Esophagus squamous epithelium (tissue), 5 donors: ENCODE measurements around the gene PNMA6E. TPM values are rescaled to one million over a fixed set of nuclear protein-coding genes. Genes with fewer than 3 reads are reported as not detected.

Source experiments
- DNase-seq: peaks from one replicate; lab custom pipeline; 2025; lab: John Stamatoyannopoulos, UW
- H3K27ac ChIP-seq, 4 donors: fragments of 200-600 bp; sonication (generic); one replicate each; pipeline ENCODE4 v1.5.1; 2016 to 2019; ENCODE audit warnings: mild to moderate bottlenecking in 1 of 4
- H3K27me3 ChIP-seq, 4 donors: fragments of 200-600 bp; sonication (generic); 1 replicate in 3 of 4; 2 replicates in 1 of 4; pipeline versions ENCODE4 v1.5.1 to v1.6.0; 2017 to 2021; ENCODE audit warnings: antibody characterized with exemption in 1 of 4
- H3K36me3 ChIP-seq, 3 donors: fragments of 200-600 bp; sonication (generic); one replicate each; pipeline ENCODE4 v1.5.1; 2016 to 2019
- H3K4me1 ChIP-seq, 3 donors: fragments of 200-600 bp; sonication (generic); one replicate each; pipeline ENCODE4 v1.5.1; 2017 to 2019
- H3K4me3 ChIP-seq, 4 donors: fragments of 200-600 bp; sonication (generic); 1 replicate in 3 of 4; 2 replicates in 1 of 4; pipeline ENCODE4 v1.5.1; 2016 to 2019; ENCODE audit warnings: mild to moderate bottlenecking in 2 of 4, moderate library complexity in 1 of 4
- H3K9me3 ChIP-seq, 3 donors: fragments of 200-600 bp; sonication (generic); one replicate each; pipeline ENCODE4 v1.5.1; 2016 to 2019
- POLR2A ChIP-seq, 4 donors: fragments of 450-650 bp; IDR thresholded peaks; one replicate each; pipeline ENCODE4 v1.6.1; 2017; ENCODE audit warnings: antibody characterized with exemption in 4 of 4, mild to moderate bottlenecking in 4 of 4, moderate library complexity in 3 of 4
- WGBS, 2 donors: methylation state at CpG; one replicate each; pipeline ENCODE4 v1.1.5; 2018; 5-methylcytosine and 5-hydroxymethylcytosine counted together
- intact Hi-C: fragments of 100-400 bp; cut with DNase I; formaldehyde crosslinking; loops from one replicate; pipeline ENCODE4 v1.15.0; 2022
- total RNA-seq, 4 donors: library from RNA; depleted of rRNA; stranded (reverse); fragments of >200 nt; gene quantifications; one replicate each; pipeline ENCODE4 v1.1.0, GENCODE V29; 2016
- TF ChIP-seq, protein P1 (sequence below), 6 experiments: fragments of 450-650 bp in 4 of 6; fragments of 200-600 bp in 2 of 6; sonication (generic) in 2 of 6; IDR thresholded peaks; one replicate each; pipeline ENCODE4 v1.5.1; 2016 to 2019; ENCODE audit warnings: antibody characterized with exemption in 6 of 6, mild to moderate bottlenecking in 4 of 6, moderate library complexity in 4 of 6
- donor health status: DM: yes; HTN: yes; CAD: no.

PNMA6E gene
- total RNA-seq, 4 donors from 2014 or later = not detected

DNA sequence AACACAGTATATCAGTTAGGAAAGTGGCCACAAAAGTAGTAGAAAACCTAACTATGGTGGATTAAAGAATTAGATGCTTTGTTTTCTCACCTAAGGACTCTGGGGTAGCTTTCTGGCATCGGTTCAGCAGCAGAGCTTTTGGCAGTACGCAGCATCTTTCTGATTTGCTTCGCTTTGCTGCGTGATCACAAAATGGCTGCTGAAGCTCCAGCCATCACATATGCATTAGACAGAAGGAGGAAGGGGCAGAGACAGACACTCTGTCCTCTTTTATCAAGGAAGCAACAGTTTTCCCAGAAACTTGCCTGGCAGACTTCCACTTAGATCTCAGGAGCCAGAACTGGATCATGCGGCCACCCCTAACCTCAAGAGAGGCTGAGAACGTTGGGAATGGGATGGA, 29.6 kb upstream of the PNMA6E start:
- Histone ChIP-seq H3K27ac (no peak overlapping the region), H3K9me3 (peaks cover 0 to 10% (median 0%) of the 10 kb centered on the region in 3 donors), H3K4me3 (no peak overlapping the region), H3K36me3 (no peaks in the 10 kb centered on the region), H3K4me1 (no peaks in the 10 kb centered on the region), H3K27me3 (peaks cover 0 to 8% (median 0%) of the 10 kb centered on the region in 4 donors)
- no peak for DNase-seq
- intact Hi-C loops = no loop called here
- WGBS, 2 donors = 80 to 81% methylated on average over 5 to 6 of the region's 6 CpGs
- TF ChIP-seq, protein P1, sequence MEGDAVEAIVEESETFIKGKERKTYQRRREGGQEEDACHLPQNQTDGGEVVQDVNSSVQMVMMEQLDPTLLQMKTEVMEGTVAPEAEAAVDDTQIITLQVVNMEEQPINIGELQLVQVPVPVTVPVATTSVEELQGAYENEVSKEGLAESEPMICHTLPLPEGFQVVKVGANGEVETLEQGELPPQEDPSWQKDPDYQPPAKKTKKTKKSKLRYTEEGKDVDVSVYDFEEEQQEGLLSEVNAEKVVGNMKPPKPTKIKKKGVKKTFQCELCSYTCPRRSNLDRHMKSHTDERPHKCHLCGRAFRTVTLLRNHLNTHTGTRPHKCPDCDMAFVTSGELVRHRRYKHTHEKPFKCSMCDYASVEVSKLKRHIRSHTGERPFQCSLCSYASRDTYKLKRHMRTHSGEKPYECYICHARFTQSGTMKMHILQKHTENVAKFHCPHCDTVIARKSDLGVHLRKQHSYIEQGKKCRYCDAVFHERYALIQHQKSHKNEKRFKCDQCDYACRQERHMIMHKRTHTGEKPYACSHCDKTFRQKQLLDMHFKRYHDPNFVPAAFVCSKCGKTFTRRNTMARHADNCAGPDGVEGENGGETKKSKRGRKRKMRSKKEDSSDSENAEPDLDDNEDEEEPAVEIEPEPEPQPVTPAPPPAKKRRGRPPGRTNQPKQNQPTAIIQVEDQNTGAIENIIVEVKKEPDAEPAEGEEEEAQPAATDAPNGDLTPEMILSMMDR (IDR thresholded peaks at IDR 0.05) = no peak
- TF ChIP-seq POLR2A (IDR thresholded peaks at IDR 0.05) = no peak

DNA sequence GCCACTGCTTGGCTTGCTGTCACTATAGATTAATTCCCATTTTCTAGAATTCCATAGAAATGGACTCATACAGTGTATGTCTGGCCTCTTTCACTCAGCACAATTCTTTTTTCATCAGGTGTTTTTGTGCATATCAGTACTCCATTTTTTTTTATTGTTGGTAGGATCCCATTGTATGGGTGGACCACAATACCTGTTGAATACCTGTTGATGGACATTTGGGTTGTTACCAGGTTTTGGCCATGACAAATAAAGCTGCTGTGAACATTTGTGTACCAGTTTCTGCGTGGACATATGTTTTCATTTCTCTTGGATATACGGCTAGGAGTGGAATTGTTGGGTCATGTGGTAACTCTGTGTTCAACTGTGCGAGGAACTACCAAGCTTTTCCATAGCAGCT, 25.1 kb upstream of the PNMA6E start:
- intact Hi-C loops = no loop called here
- no peak for DNase-seq
- TF ChIP-seq, protein P1 (IDR thresholded peaks at IDR 0.05) = no peak
- TF ChIP-seq POLR2A (IDR thresholded peaks at IDR 0.05) = no peak
- no peaks in the 10 kb centered on the region for H3K36me3 ChIP-seq
- peaks cover 0 to 7% (median 0%) of the 10 kb centered on the region in 3 donors for H3K9me3 ChIP-seq
- H3K27me3 ChIP-seq = peaks cover 0 to 4% (median 0%) of the 10 kb centered on the region in 4 donors
- no peak overlapping the region for H3K4me3 ChIP-seq
- WGBS, 2 donors = 79 to 93% methylated on average over 3 of the region's 3 CpGs
- no peaks in the 10 kb centered on the region for H3K4me1 ChIP-seq
- no peak overlapping the region for H3K27ac ChIP-seq

DNA sequence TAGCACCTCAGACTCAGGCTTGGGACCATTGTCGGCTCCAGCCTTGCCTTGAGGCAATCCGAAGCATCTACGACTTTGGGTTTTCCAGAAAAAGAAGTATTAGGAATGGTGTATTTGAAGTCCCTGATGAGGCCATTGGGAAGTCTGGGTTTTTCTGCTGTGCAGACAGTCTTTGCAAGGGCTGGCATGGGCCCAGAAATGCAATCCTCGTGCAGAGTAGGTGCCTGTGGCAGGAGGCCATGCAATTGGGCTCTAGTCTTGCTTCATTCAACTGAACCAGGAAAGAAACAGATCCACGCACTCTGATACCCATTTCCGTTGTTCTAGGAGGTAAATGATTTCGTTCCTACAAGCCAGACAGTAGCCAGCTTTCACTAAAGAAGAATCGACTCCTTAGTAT, 22.5 kb upstream of the PNMA6E start:
- 69 to 75% methylated on average over 5 to 8 of the region's 8 CpGs for WGBS, 2 donors
- peaks cover 0 to 12% (median 0%) of the 10 kb centered on the region in 4 donors for H3K27me3 ChIP-seq
- intact Hi-C loops = no loop called here
- no peaks in the 10 kb centered on the region for H3K4me1 ChIP-seq
- no peak for DNase-seq
- no peaks in the 10 kb centered on the region for H3K36me3 ChIP-seq
- TF ChIP-seq, protein P1 (IDR thresholded peaks at IDR 0.05) = no peak
- no peak for TF ChIP-seq POLR2A (IDR thresholded peaks at IDR 0.05)
- H3K4me3 ChIP-seq = no peak overlapping the region
- no peak overlapping the region for H3K27ac ChIP-seq
- H3K9me3 ChIP-seq = no peaks in the 10 kb centered on the region

DNA sequence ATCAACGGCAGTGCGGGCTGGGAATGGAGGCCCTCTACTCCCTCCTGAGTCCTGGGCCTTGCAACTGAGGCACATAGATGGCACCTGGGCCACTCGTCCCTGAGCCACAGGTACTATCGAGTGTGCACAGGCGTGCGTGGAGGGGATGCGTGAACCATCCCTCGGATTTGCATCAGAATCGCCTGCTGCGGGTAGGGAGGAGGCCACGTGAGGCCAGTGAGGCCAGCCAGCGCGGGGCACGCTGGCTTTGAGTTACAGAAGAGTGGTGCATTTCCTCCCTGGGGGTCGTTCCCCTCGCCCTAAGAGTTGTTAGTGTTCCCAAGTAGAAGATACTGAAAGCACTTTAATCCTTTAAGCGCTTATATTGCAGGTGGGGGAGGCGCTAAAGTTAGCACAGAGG, 20.7 kb upstream of the PNMA6E start:
- Histone ChIP-seq H3K9me3 (no peaks in the 10 kb centered on the region), H3K27me3 (peaks cover 0 to 21% (median 0%) of the 10 kb centered on the region in 4 donors), H3K27ac (no peak overlapping the region), H3K36me3 (no peaks in the 10 kb centered on the region), H3K4me1 (no peaks in the 10 kb centered on the region), H3K4me3 (no peak overlapping the region)
- TF ChIP-seq POLR2A (IDR thresholded peaks at IDR 0.05) = no peak
- TF ChIP-seq, protein P1 (IDR thresholded peaks at IDR 0.05) = no peak
- no peak for DNase-seq
- intact Hi-C loops = no loop called here
- WGBS, 2 donors = 87 to 89% methylated on average over 9 to 12 of the region's 18 CpGs

DNA sequence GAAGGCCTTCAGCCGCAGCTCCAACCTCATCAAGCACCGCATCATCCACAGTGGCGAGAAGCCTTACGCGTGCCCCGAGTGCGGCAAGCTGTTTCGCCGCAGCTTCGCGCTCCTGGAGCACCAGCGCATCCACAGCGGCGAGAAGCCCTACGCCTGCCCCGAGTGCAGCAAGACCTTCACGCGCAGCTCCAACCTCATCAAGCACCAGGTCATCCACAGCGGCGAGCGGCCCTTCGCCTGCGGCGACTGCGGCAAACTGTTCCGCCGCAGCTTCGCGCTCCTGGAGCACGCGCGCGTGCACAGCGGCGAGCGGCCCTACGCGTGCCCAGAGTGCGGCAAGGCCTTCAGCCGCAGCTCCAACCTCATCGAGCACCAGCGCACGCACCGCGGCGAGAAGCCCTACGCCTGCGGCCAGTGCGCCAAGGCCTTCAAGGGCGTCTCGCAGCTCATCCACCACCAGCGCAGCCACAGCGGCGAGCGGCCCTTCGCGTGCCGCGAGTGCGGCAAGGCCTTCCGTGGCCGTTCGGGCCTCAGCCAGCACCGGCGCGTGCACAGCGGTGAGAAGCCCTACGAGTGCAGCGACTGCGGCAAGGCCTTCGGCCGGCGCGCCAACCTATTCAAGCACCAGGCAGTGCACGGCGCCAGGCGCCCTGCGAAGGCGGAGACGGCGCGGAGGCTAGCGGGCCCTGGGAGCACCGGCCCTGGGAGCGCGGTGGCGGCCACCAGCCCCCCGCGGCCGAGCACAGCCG, 19.9 kb upstream of the PNMA6E start:
- H3K36me3 ChIP-seq = no peaks in the 10 kb centered on the region
- H3K4me1 ChIP-seq = no peaks in the 10 kb centered on the region
- H3K27ac ChIP-seq = no peak overlapping the region
- intact Hi-C loops = no loop called here
- H3K9me3 ChIP-seq = no peaks in the 10 kb centered on the region
- no peak for DNase-seq
- TF ChIP-seq POLR2A (IDR thresholded peaks at IDR 0.05) = no peak
- TF ChIP-seq, protein P1 (IDR thresholded peaks at IDR 0.05) = no peak
- peaks cover 0 to 29% (median 0%) of the 10 kb centered on the region in 4 donors for H3K27me3 ChIP-seq
- 87% methylated on average over 44 of the region's 91 CpGs; no CpG with 5 or more reads in 1 of the 2 donors for WGBS, 2 donors
- no peak overlapping the region for H3K4me3 ChIP-seq
